ENCODE measurements around the gene ANKRD10.

Gene ANKRD10

DNA sequence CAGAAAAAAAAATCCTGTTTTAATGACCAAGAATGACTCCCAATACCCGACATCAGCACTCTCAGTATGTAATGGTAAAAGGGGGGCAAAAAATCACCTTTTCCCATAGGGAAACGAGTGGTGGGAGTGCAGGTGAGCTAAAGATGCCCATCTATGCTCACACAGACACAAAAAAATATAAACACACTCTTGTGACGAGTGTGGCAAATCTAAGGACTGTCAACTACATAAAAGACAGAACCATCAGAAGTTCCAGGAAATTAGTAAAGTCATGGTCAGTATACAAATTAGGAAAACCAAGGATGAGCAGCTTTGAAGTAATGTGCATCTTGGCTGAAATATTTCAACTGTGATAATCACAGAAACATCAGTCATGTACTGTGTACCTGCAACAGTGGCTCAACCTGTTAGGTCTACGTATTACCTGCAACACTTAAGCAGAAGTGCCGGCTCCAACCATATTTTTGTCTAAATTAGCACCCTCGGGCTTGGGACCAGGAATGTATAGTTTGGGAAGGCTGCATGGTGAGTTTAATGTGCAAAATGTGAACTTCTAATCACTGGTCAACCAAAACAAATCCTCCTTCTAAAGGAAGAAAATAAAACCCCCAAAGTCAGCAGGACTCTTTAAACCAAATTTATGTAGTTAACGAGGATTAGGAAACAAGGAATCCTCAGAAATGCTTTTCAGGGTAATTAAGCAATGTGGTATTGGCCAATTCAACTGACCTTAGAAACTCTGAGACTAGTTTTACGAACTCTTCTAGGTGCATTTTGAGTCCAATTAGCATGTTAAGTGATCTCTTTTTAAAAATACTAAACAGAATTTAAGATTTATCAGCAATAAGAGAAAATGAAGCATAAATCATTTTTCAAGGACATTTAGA lies 24.3 kb downstream of the ANKRD10 start:
- no peak for ATAC-seq
- no peak for TF ChIP-seq SNAI2 (CRISPR knock-in tag; IDR thresholded peaks at IDR 0.05)
- TF ChIP-seq ARNTL (CRISPR knock-in tag; IDR thresholded peaks at IDR 0.05; ENCODE audit: borderline replicate concordance, low read depth), result no peak
- TF ChIP-seq, protein P1, sequence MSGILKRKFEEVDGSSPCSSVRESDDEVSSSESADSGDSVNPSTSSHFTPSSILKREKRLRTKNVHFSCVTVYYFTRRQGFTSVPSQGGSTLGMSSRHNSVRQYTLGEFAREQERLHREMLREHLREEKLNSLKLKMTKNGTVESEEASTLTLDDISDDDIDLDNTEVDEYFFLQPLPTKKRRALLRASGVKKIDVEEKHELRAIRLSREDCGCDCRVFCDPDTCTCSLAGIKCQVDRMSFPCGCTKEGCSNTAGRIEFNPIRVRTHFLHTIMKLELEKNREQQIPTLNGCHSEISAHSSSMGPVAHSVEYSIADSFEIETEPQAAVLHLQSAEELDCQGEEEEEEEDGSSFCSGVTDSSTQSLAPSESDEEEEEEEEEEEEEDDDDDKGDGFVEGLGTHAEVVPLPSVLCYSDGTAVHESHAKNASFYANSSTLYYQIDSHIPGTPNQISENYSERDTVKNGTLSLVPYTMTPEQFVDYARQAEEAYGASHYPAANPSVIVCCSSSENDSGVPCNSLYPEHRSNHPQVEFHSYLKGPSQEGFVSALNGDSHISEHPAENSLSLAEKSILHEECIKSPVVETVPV (CRISPR knock-in tag; IDR thresholded peaks at IDR 0.05), result no peak
- no peak for TF ChIP-seq ISL1 (CRISPR knock-in tag; IDR thresholded peaks at IDR 0.05)
- TF ChIP-seq PATZ1 (CRISPR knock-in tag; IDR thresholded peaks at IDR 0.05; ENCODE audit: borderline replicate concordance), result no peak
- TF ChIP-seq ZC3H10 (CRISPR knock-in tag; IDR thresholded peaks at IDR 0.05), result no peak
- TF ChIP-seq ZNF565 (CRISPR knock-in tag; conservative IDR thresholded peaks at IDR 0.05; ENCODE audit: low read depth), result no peak
- TF ChIP-seq TOX (CRISPR knock-in tag; IDR thresholded peaks at IDR 0.05; ENCODE audit: borderline replicate concordance), result no peak
- TF ChIP-seq, protein P2, sequence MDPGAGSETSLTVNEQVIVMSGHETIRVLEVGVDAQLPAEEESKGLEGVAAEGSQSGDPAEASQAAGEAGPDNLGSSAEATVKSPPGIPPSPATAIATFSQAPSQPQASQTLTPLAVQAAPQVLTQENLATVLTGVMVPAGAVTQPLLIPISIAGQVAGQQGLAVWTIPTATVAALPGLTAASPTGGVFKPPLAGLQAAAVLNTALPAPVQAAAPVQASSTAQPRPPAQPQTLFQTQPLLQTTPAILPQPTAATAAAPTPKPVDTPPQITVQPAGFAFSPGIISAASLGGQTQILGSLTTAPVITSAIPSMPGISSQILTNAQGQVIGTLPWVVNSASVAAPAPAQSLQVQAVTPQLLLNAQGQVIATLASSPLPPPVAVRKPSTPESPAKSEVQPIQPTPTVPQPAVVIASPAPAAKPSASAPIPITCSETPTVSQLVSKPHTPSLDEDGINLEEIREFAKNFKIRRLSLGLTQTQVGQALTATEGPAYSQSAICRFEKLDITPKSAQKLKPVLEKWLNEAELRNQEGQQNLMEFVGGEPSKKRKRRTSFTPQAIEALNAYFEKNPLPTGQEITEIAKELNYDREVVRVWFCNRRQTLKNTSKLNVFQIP (CRISPR knock-in tag; IDR thresholded peaks at IDR 0.05; ENCODE audit: borderline replicate concordance, low read depth), result no peak
- TF ChIP-seq ZFP3 (CRISPR knock-in tag; IDR thresholded peaks at IDR 0.05), result no peak

- no peak for ATAC-seq
- TF ChIP-seq CSDC2 (CRISPR knock-in tag; IDR thresholded peaks at IDR 0.05) (no peak), ESRRG (CRISPR knock-in tag; IDR thresholded peaks at IDR 0.05) (no peak), ZFP30 (CRISPR knock-in tag; IDR thresholded peaks at IDR 0.05) (no peak), OSR1 (CRISPR knock-in tag; IDR thresholded peaks at IDR 0.05) (no peak), ZNF70 (CRISPR knock-in tag; IDR thresholded peaks at IDR 0.05) (no peak), ISL1 (CRISPR knock-in tag; IDR thresholded peaks at IDR 0.05) (no peak), SNAI2 (CRISPR knock-in tag; IDR thresholded peaks at IDR 0.05) (no peak), ZNF8 (CRISPR knock-in tag; IDR thresholded peaks at IDR 0.05) (no peak), ARNTL (CRISPR knock-in tag; IDR thresholded peaks at IDR 0.05; ENCODE audit: borderline replicate concordance, low read depth) (no peak), RARB (CRISPR knock-in tag; IDR thresholded peaks at IDR 0.05) (no peak)
- TF ChIP-seq, protein P3, sequence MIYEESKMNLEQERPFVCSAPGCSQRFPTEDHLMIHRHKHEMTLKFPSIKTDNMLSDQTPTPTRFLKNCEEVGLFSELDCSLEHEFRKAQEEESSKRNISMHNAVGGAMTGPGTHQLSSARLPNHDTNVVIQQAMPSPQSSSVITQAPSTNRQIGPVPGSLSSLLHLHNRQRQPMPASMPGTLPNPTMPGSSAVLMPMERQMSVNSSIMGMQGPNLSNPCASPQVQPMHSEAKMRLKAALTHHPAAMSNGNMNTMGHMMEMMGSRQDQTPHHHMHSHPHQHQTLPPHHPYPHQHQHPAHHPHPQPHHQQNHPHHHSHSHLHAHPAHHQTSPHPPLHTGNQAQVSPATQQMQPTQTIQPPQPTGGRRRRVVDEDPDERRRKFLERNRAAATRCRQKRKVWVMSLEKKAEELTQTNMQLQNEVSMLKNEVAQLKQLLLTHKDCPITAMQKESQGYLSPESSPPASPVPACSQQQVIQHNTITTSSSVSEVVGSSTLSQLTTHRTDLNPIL (CRISPR knock-in tag; IDR thresholded peaks at IDR 0.05; ENCODE audit: low read depth), result no peak
Observed at GRCh38 chr13:110888390-110888789, 26.5 kb downstream of the ANKRD10 start.

DNA sequence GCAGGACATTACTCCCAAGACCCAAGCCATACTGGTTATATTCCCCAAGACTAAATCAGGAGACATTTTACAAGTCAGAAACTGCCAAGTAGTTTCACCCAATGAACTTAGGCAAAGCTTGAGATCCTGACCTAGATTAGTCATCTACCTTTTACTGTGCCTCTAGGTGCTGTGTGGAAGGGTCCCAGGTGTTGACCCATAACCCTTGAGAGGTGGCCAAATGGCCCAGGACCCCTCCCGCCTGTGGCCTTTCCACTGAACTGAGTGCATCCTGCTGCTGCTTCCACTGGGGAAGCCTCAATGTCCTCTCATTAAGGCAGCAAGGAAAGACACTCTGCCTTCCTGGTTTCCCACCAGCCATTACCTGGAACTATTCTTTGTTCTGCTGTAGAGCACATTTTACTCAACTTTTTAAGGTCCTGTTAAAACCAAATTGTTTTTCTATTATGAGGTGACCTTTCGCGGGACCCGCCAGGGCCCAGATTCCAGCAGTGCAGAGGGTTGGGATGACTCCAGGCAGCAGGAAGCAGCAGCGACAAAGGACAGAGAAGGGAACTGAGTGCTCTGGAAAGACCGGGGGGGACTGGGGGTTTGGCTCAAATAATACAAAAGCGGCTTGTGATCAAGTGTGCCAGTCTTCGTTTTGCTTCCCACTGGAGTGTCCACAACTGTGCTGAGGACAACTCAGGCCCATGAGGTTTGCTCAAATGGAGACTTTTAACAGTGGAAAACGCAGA lies 27.1 kb downstream of the ANKRD10 start:
- peak; percentile 14 for ATAC-seq
- TF ChIP-seq BACH2 (CRISPR knock-in tag; IDR thresholded peaks at IDR 0.05; ENCODE audit: borderline replicate concordance), result no peak
- no peak for TF ChIP-seq OSR1 (CRISPR knock-in tag; IDR thresholded peaks at IDR 0.05)
- TF ChIP-seq ZNF8 (CRISPR knock-in tag; IDR thresholded peaks at IDR 0.05), result no peak
- no peak for TF ChIP-seq PPARA (CRISPR knock-in tag; IDR thresholded peaks at IDR 0.05; ENCODE audit: borderline replicate concordance)
- no peak for TF ChIP-seq ZFP3 (CRISPR knock-in tag; IDR thresholded peaks at IDR 0.05)
- TF ChIP-seq RARB (CRISPR knock-in tag; IDR thresholded peaks at IDR 0.05), result no peak
- no peak for TF ChIP-seq CSDC2 (CRISPR knock-in tag; IDR thresholded peaks at IDR 0.05)
- TF ChIP-seq, protein P2 (CRISPR knock-in tag; IDR thresholded peaks at IDR 0.05; ENCODE audit: borderline replicate concordance, low read depth), result no peak
- TF ChIP-seq TCF4 (CRISPR knock-in tag; IDR thresholded peaks at IDR 0.05; ENCODE audit: borderline replicate concordance), result no peak
- no peak for TF ChIP-seq ZNF70 (CRISPR knock-in tag; IDR thresholded peaks at IDR 0.05)
- no peak for TF ChIP-seq TOX (CRISPR knock-in tag; IDR thresholded peaks at IDR 0.05; ENCODE audit: borderline replicate concordance)
- no peak for TF ChIP-seq ZC3H10 (CRISPR knock-in tag; IDR thresholded peaks at IDR 0.05)
- no peak for TF ChIP-seq PATZ1 (CRISPR knock-in tag; IDR thresholded peaks at IDR 0.05; ENCODE audit: borderline replicate concordance)
- no peak for TF ChIP-seq ARNTL (CRISPR knock-in tag; IDR thresholded peaks at IDR 0.05; ENCODE audit: borderline replicate concordance, low read depth)
- TF ChIP-seq GLIS3 (CRISPR knock-in tag; IDR thresholded peaks at IDR 0.05), result no peak
- TF ChIP-seq ZNF565 (CRISPR knock-in tag; conservative IDR thresholded peaks at IDR 0.05; ENCODE audit: low read depth), result no peak
- no peak for TF ChIP-seq ZFP30 (CRISPR knock-in tag; IDR thresholded peaks at IDR 0.05)
- no peak for TF ChIP-seq ISL1 (CRISPR knock-in tag; IDR thresholded peaks at IDR 0.05)
- no peak for TF ChIP-seq SNAI2 (CRISPR knock-in tag; IDR thresholded peaks at IDR 0.05)
- TF ChIP-seq, protein P1 (CRISPR knock-in tag; IDR thresholded peaks at IDR 0.05), result no peak

Data from SK-N-SH treated with all-trans-retinoic acid at 6 μM for 48 hours (cell line).